Sigmoid colon (tissue), 7 donors: ENCODE measurements around the gene NR4A3. TPM values are rescaled to one million over a fixed set of nuclear protein-coding genes. Genes with fewer than 3 reads are reported as not detected.

Source experiments
- DNase-seq: peaks from one replicate; pipeline ENCODE4 v3.0.0-alpha.2; 2019
- H3K27ac ChIP-seq, 4 donors: fragments of 200-600 bp; sonication (generic); one replicate each; pipeline ENCODE4 v1.5.1; 2016 to 2019; ENCODE audit warnings: mild to moderate bottlenecking in 1 of 4
- H3K27me3 ChIP-seq, 3 donors: fragments of 200-600 bp; sonication (generic); one replicate each; pipeline ENCODE4 v1.5.1; 2019; ENCODE audit warnings: mild to moderate bottlenecking in 1 of 3
- H3K36me3 ChIP-seq, 4 donors: fragments of 200-600 bp; sonication (generic); one replicate each; pipeline ENCODE4 v1.5.1; 2016 to 2019
- H3K4me1 ChIP-seq, 4 donors: fragments of 200-600 bp; sonication (generic); one replicate each; pipeline ENCODE4 v1.5.1; 2017 to 2019
- H3K4me3 ChIP-seq, 4 donors: fragments of 200-600 bp; sonication (generic); one replicate each; pipeline ENCODE4 v1.5.1; 2017 to 2019; ENCODE audit warnings: mild to moderate bottlenecking in 2 of 4, moderate library complexity in 1 of 4
- H3K9me3 ChIP-seq, 4 donors: fragments of 200-600 bp in 3 of 4; sonication (generic) in 3 of 4; one replicate each; pipeline versions ENCODE4 v1.5.1 to v1.6.1; 2013 to 2019
- EP300 ChIP-seq, 4 donors: sonication (generic); formaldehyde crosslinking; IDR thresholded peaks; one replicate each; pipeline ENCODE4 v1.6.1; 2017; ENCODE audit warnings: antibody characterized with exemption in 4 of 4
- POLR2A ChIP-seq, 2 donors: fragments of 450-650 bp; IDR thresholded peaks; one replicate each; pipeline ENCODE4 v1.6.1; 2016; ENCODE audit warnings: antibody characterized with exemption in 2 of 2, mild to moderate bottlenecking in 2 of 2, moderate library complexity in 2 of 2
- POLR2AphosphoS5 ChIP-seq, 4 donors: sonication (generic); formaldehyde crosslinking; IDR thresholded peaks; one replicate each; pipeline ENCODE4 v1.6.1; 2017; ENCODE audit warnings: antibody characterized with exemption in 4 of 4
- WGBS, 2 donors: extraction: QIAGEN DNeasy Blood & Tissue Kit; methylation state at CpG; one replicate each; pipeline ENCODE4 v1.1.7; 2013; 5-methylcytosine and 5-hydroxymethylcytosine counted together
- intact Hi-C: fragments of 100-400 bp; cut with DNase I; formaldehyde crosslinking; loops from one replicate; pipeline ENCODE4 v1.15.1; 2023
- polyA plus RNA-seq, 3 donors: library from polyadenylated mRNA; stranded (reverse); fragments of 200-250 nt; gene quantifications; one replicate each; pipeline ENCODE4 v1.2.3, GENCODE V29; 2013
- total RNA-seq, 4 donors: library from RNA; depleted of rRNA; stranded (reverse); fragments of >200 nt; gene quantifications; one replicate each; pipeline ENCODE4 v1.1.0, GENCODE V29; 2016
- TF ChIP-seq, protein P1 (sequence below), 4 experiments: fragments of 450-650 bp in 3 of 4; fragments of 200-600 bp in 1 of 4; IDR thresholded peaks; one replicate each; pipeline ENCODE4 v1.5.1; 2016 to 2019; ENCODE audit warnings: antibody characterized with exemption in 4 of 4, mild to moderate bottlenecking in 3 of 4, moderate library complexity in 2 of 4
- donor health status: healthy with polysubstance abuse.
- donor health status: Bipolar disorder and iron deficiency.
- donor health status: healthy.

NR4A3 gene
- total and polyA plus RNA-seq, 7 donors, result 1.1 to 6.4 (median 1.2) TPM

DNA sequence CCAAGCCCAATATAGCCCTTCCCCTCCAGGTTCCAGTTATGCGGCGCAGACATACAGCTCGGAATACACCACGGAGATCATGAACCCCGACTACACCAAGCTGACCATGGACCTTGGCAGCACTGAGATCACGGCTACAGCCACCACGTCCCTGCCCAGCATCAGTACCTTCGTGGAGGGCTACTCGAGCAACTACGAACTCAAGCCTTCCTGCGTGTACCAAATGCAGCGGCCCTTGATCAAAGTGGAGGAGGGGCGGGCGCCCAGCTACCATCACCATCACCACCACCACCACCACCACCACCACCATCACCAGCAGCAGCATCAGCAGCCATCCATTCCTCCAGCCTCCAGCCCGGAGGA, 6.3 kb downstream of the NR4A3 start:
- no peaks in the 10 kb centered on the region for H3K9me3 ChIP-seq
- no peak for DNase-seq
- no peak overlapping the region for H3K4me3 ChIP-seq
- peaks cover 0 to 8% (median 0%) of the 10 kb centered on the region in 3 donors for H3K27me3 ChIP-seq
- TF ChIP-seq POLR2A (IDR thresholded peaks at IDR 0.05) (no peak), POLR2AphosphoS5 (IDR thresholded peaks at IDR 0.05) (no peak), EP300 (IDR thresholded peaks at IDR 0.05) (no peak)
- TF ChIP-seq, protein P1, sequence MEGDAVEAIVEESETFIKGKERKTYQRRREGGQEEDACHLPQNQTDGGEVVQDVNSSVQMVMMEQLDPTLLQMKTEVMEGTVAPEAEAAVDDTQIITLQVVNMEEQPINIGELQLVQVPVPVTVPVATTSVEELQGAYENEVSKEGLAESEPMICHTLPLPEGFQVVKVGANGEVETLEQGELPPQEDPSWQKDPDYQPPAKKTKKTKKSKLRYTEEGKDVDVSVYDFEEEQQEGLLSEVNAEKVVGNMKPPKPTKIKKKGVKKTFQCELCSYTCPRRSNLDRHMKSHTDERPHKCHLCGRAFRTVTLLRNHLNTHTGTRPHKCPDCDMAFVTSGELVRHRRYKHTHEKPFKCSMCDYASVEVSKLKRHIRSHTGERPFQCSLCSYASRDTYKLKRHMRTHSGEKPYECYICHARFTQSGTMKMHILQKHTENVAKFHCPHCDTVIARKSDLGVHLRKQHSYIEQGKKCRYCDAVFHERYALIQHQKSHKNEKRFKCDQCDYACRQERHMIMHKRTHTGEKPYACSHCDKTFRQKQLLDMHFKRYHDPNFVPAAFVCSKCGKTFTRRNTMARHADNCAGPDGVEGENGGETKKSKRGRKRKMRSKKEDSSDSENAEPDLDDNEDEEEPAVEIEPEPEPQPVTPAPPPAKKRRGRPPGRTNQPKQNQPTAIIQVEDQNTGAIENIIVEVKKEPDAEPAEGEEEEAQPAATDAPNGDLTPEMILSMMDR (IDR thresholded peaks at IDR 0.05), result no peak
- no peak overlapping the region for H3K27ac ChIP-seq
- WGBS, 2 donors, result 63 to 70% methylated on average over 15 of the region's 15 CpGs
- no peaks in the 10 kb centered on the region for H3K36me3 ChIP-seq
- intact Hi-C loops, result loop anchor here (10.0 kb wide), 2 partner anchors 597 to 1773 kb away; partner anchors contain the start of genes MSANTD3 and NANS
- H3K4me1 ChIP-seq, result peaks cover 0 to 23% (median 17%) of the 10 kb centered on the region in 4 donors

DNA sequence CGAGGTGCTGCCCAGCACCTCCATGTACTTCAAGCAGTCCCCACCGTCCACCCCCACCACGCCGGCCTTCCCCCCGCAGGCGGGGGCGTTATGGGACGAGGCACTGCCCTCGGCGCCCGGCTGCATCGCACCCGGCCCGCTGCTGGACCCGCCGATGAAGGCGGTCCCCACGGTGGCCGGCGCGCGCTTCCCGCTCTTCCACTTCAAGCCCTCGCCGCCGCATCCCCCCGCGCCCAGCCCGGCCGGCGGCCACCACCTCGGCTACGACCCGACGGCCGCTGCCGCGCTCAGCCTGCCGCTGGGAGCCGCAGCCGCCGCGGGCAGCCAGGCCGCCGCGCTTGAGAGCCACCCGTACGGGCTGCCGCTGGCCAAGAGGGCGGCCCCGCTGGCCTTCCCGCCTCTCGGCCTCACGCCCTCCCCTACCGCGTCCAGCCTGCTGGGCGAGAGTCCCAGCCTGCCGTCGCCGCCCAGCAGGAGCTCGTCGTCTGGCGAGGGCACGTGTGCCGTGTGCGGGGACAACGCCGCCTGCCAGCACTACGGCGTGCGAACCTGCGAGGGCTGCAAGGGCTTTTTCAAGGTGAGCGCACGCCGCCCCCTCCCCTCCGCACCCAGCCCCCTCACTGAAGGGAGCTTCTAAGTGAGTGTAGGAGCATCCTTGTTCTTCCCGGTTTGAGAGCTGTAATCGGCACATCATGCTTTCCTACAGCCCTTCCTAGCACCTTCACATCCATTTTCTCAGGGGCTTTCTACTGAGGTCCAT, 6.9 kb downstream of the NR4A3 start:
- TF ChIP-seq POLR2A (IDR thresholded peaks at IDR 0.05) (no peak), EP300 (IDR thresholded peaks at IDR 0.05) (no peak), POLR2AphosphoS5 (IDR thresholded peaks at IDR 0.05) (peak in 2 of 4 donors; percentile 4 to 17)
- Histone ChIP-seq H3K27ac (no peak overlapping the region), H3K4me1 (peaks cover 0 to 19% (median 16%) of the 10 kb centered on the region in 4 donors), H3K4me3 (peak overlapping the region in 2 of 4 donors; percentile 3 to 7), H3K27me3 (peaks cover 0 to 8% (median 0%) of the 10 kb centered on the region in 3 donors), H3K36me3 (no peaks in the 10 kb centered on the region), H3K9me3 (no peaks in the 10 kb centered on the region)
- intact Hi-C loops, result loop anchor here (10.0 kb wide), 2 partner anchors 596 to 1774 kb away; partner anchors contain the start of genes MSANTD3 and NANS
- 21 to 24% methylated on average over 78 of the region's 78 CpGs for WGBS, 2 donors
- no peak for DNase-seq

DNA sequence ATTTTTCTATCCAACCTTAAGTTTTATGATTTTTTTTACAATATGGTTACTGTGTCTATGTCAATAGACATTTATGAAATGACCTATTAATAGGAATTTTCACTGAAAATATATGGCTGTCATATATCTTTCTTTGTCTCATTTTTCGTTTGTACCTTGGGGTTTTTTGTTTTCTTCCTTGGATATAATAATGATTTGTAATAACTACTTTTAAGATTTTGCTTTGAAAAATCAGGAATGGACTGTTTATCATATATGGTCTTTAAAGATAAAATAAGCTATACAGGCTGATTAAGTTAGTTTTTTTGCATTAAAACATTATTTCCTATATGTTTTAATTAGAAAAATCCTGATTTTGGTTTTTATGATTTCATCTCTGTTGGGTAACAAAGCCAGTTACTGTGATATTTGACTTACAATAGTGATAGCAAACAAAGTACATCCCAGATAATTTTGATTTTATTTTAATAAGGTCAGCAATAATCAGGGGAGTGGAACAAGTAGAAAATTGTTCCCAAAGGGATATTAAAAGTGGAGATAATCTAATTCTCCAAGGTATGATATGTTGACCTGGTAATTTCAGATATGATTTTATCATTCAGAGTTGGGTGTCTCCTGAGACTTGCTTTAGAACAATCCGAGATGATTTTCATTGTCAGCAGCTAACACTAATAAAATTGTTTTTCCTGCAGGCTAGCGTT, 10.3 kb downstream of the NR4A3 start:
- WGBS, 2 donors, result 70 to 85% methylated on average over 3 of the region's 3 CpGs
- no peaks in the 10 kb centered on the region for H3K36me3 ChIP-seq
- no peaks in the 10 kb centered on the region for H3K4me1 ChIP-seq
- no peak overlapping the region for H3K4me3 ChIP-seq
- DNase-seq, result no peak
- H3K27ac ChIP-seq, result no peak overlapping the region
- H3K9me3 ChIP-seq, result no peaks in the 10 kb centered on the region
- H3K27me3 ChIP-seq, result no peaks in the 10 kb centered on the region
- intact Hi-C loops, result no loop called here
- TF ChIP-seq, protein P1 (IDR thresholded peaks at IDR 0.05), result no peak
- TF ChIP-seq EP300 (IDR thresholded peaks at IDR 0.05) (no peak), POLR2A (IDR thresholded peaks at IDR 0.05) (no peak), POLR2AphosphoS5 (IDR thresholded peaks at IDR 0.05) (no peak)

DNA sequence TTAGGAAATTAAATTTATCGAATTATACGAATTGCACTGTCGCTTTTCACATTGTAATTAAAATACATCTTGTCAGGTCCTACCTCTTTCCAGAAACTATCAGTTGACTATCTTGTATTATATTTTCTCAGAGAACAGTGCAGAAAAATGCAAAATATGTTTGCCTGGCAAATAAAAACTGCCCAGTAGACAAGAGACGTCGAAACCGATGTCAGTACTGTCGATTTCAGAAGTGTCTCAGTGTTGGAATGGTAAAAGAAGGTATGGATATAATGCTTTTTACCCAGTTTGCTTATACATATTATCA, 10.8 kb downstream of the NR4A3 start:
- 94 to 97% methylated on average over 7 of the region's 7 CpGs for WGBS, 2 donors
- intact Hi-C loops, result no loop called here
- TF ChIP-seq, protein P1 (IDR thresholded peaks at IDR 0.05), result no peak
- no peak for TF ChIP-seq EP300 (IDR thresholded peaks at IDR 0.05)
- TF ChIP-seq POLR2AphosphoS5 (IDR thresholded peaks at IDR 0.05), result no peak
- TF ChIP-seq POLR2A (IDR thresholded peaks at IDR 0.05), result no peak
- DNase-seq, result no peak
- no peak overlapping the region for H3K27ac ChIP-seq
- H3K27me3 ChIP-seq, result no peaks in the 10 kb centered on the region
- no peak overlapping the region for H3K4me3 ChIP-seq
- H3K36me3 ChIP-seq, result no peaks in the 10 kb centered on the region
- H3K4me1 ChIP-seq, result no peaks in the 10 kb centered on the region
- no peaks in the 10 kb centered on the region for H3K9me3 ChIP-seq

DNA sequence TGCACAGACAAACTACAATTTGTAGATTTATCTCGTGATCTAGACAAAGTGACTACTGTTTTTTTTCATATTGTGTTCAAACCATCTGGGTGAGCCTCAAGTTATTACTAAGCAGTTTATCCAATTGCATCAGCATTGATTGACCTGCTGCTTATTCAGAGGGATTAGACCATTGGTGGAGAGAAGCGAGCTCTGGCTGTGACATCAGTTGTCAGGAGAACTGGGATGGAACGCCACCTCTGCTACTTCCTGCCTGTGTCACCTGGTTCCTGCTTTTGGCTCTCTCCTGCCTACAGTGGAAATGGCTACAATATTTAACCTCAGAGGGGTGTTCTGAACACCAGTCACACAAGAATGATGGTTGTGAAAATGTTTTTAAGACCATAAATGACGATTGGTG, 12.1 kb downstream of the NR4A3 start:
- no peaks in the 10 kb centered on the region for H3K36me3 ChIP-seq
- no peaks in the 10 kb centered on the region for H3K9me3 ChIP-seq
- no peak for DNase-seq
- no peaks in the 10 kb centered on the region for H3K27me3 ChIP-seq
- WGBS, 2 donors, result 83 to 84% methylated on average over 4 of the region's 4 CpGs
- H3K4me1 ChIP-seq, result no peaks in the 10 kb centered on the region
- intact Hi-C loops, result no loop called here
- H3K27ac ChIP-seq, result no peak overlapping the region
- H3K4me3 ChIP-seq, result no peak overlapping the region
- no peak for TF ChIP-seq POLR2A (IDR thresholded peaks at IDR 0.05)
- no peak for TF ChIP-seq EP300 (IDR thresholded peaks at IDR 0.05)
- TF ChIP-seq, protein P1 (IDR thresholded peaks at IDR 0.05), result no peak
- no peak for TF ChIP-seq POLR2AphosphoS5 (IDR thresholded peaks at IDR 0.05)
